HepG2 (cell line): Measurements from ENCODE around the gene MARF1. TPM values are rescaled to one million over a fixed set of nuclear protein-coding genes. Genes with fewer than 3 reads are reported as not detected.

Experiments used
- ATAC-seq: fragments of 200-7000 bp; cut with Tn5 transposase; 3 replicates; pipeline ENCODE4 v1.9.1; 2020; ENCODE audit warnings: mild to moderate bottlenecking, moderate library complexity
- BruUV-seq: library from RNA; stranded (reverse); fragments of 400-500 nt; replicated peaks from 2 replicates; lab custom pipeline; 2021; lab: Mats Ljungman, UMichigan
- CTCF ChIA-PET: fragments of 300-600 bp; formaldehyde crosslinking; extraction: SDS; loops from one replicate; lab custom pipeline; 2021; ENCODE audit warnings: low total read pairs, inconsistent platforms, low intra/inter-chr PET ratio; lab: Yijun Ruan, JAX
- POLR2A ChIA-PET: fragments of 350-600 bp; sonication (Branson Sonifier 250); formaldehyde crosslinking; loops from one replicate; lab custom pipeline; 2020; ENCODE audit warnings: antibody characterized with exemption, inconsistent platforms; lab: Yijun Ruan, JAX
- DNase-seq: peaks from one replicate; pipeline ENCODE4 v3.0.0-alpha.2; 2015; ENCODE audit warnings: low spot score
- FAIRE-seq: peaks from 3 replicates; lab custom pipeline; 2011; peaks lifted over from hg19 to GRCh38; lab: Jason Lieb, UNC
- H2AFZ ChIP-seq: one replicate; pipeline ENCODE4 v1.6.1; 2011; ENCODE audit warnings: low read length, inconsistent platforms
- H3K27ac ChIP-seq: fragments of 300-600 bp; 3 replicates; pipeline ENCODE4 v1.8.0; 2011; ENCODE audit warnings: mixed run types, mild to moderate bottlenecking, mixed read lengths, low read length, inconsistent platforms; ENCODE audit not compliant: insufficient read depth; ENCODE audit errors: extremely low read length
- H3K27me3 ChIP-seq, 2 experiments: fragments of 200-600 bp in 1 of 2; 2 replicates in 1 of 2; 3 replicates in 1 of 2; pipeline versions ENCODE4 v1.6.0 to v1.8.0; 2011; ENCODE audit warnings: low read length in 2 of 2, mild to moderate bottlenecking in 2 of 2, moderate library complexity in 2 of 2, inconsistent platforms in 1 of 2; ENCODE audit not compliant: insufficient read depth in 2 of 2, control insufficient read depth in 1 of 2
- H3K36me3 ChIP-seq, 2 experiments: fragments of 200-600 bp in 1 of 2; replicated peaks in 1 of 2; 2 replicates in 1 of 2; 3 replicates in 1 of 2; pipeline versions ENCODE4 v1.5.1 to v1.8.0; 2011; ENCODE audit warnings: low read length in 2 of 2, inconsistent platforms in 1 of 2; ENCODE audit not compliant: insufficient read depth in 2 of 2, control insufficient read depth in 1 of 2
- H3K4me1 ChIP-seq: 2 replicates; pipeline ENCODE4 v1.5.1; 2012; ENCODE audit warnings: low read length, inconsistent platforms; ENCODE audit not compliant: insufficient read depth
- H3K4me2 ChIP-seq: 2 replicates; pipeline ENCODE4 v1.6.0; 2011; ENCODE audit warnings: low read depth, low read length, inconsistent platforms
- H3K4me3 ChIP-seq, 3 experiments: fragments of 200-600 bp in 1 of 3; sonication (generic), shearing (Covaris generic) in 1 of 3; replicated peaks in 1 of 3; 2 replicates each; pipeline ENCODE4 v1.5.1; 2011 to 2016; ENCODE audit warnings: low read length in 3 of 3, inconsistent platforms in 2 of 3, low read depth in 2 of 3, mild to moderate bottlenecking in 2 of 3, control low read depth in 1 of 3, mixed read lengths in 1 of 3; ENCODE audit not compliant: insufficient read depth in 1 of 3
- H3K79me2 ChIP-seq: one replicate; pipeline ENCODE4 v1.6.1; 2011; ENCODE audit warnings: low read length, inconsistent platforms; ENCODE audit not compliant: insufficient read depth
- H3K9ac ChIP-seq: 2 replicates; pipeline ENCODE4 v1.6.0; 2011; ENCODE audit warnings: mild to moderate bottlenecking, low read depth, low read length, inconsistent platforms; ENCODE audit not compliant: insufficient read depth
- H3K9me3 ChIP-seq: 2 replicates; pipeline ENCODE4 v1.5.1; 2012; ENCODE audit warnings: mild to moderate bottlenecking, low read length
- H4K20me1 ChIP-seq: 2 replicates; pipeline ENCODE4 v1.6.0; 2011; ENCODE audit warnings: inconsistent platforms, mild to moderate bottlenecking, low read length, moderate library complexity; ENCODE audit not compliant: insufficient read depth
- ARNT ChIP-seq: fragments of 450-650 bp; IDR thresholded peaks from 2 replicates; pipeline ENCODE4 v1.6.1; 2017
- CREB3 ChIP-seq: sonication (generic); formaldehyde crosslinking; IDR thresholded peaks from 2 replicates; pipeline ENCODE4 v1.5.0; 2020; ENCODE audit warnings: missing genetic modification reagents
- KLF13 ChIP-seq: sonication (generic); formaldehyde crosslinking; IDR thresholded peaks from 2 replicates; pipeline ENCODE4 v1.4.0; 2020; ENCODE audit warnings: mild to moderate bottlenecking, missing genetic modification reagents
- KMT2A ChIP-seq: sonication (generic); formaldehyde crosslinking; IDR thresholded peaks from 2 replicates; pipeline ENCODE4 v1.4.0; 2020; ENCODE audit warnings: missing genetic modification reagents
- MED1 ChIP-seq: sonication (generic); formaldehyde crosslinking; IDR thresholded peaks from 2 replicates; pipeline ENCODE4 v1.4.0; 2020; ENCODE audit warnings: missing genetic modification reagents
- NFYB ChIP-seq: sonication (generic); formaldehyde crosslinking; IDR thresholded peaks from 2 replicates; pipeline ENCODE4 v1.4.0; 2020; ENCODE audit warnings: missing genetic modification reagents
- NR2F2 ChIP-seq: IDR thresholded peaks from 2 replicates; pipeline ENCODE4 v1.6.1; 2012; ENCODE audit warnings: low read depth, inconsistent platforms, borderline replicate concordance
- PHB2 ChIP-seq: fragments of 450-650 bp; IDR thresholded peaks from 2 replicates; pipeline ENCODE4 v1.6.1; 2018; ENCODE audit not compliant: partially characterized antibody
- PRDM10 ChIP-seq: sonication (generic); formaldehyde crosslinking; IDR thresholded peaks from 2 replicates; pipeline ENCODE4 v1.4.0; 2020; ENCODE audit warnings: low read depth, missing genetic modification reagents
- REL ChIP-seq: sonication (generic); formaldehyde crosslinking; conservative IDR thresholded peaks from 2 replicates; pipeline ENCODE4 v1.8.0; 2022; ENCODE audit warnings: mild to moderate bottlenecking, missing genetic modification reagents, moderate library complexity
- ZBTB20 ChIP-seq: sonication (generic); formaldehyde crosslinking; IDR thresholded peaks from 2 replicates; pipeline ENCODE4 v1.8.1; 2023; ENCODE audit warnings: missing genetic modification reagents, low read depth, mild to moderate bottlenecking, borderline replicate concordance
- ZHX1 ChIP-seq: sonication (generic); formaldehyde crosslinking; IDR thresholded peaks from 2 replicates; pipeline ENCODE4 v1.8.1; 2022; ENCODE audit warnings: low read depth, mild to moderate bottlenecking, missing genetic modification reagents
- ZNF713 ChIP-seq: sonication (generic); formaldehyde crosslinking; IDR thresholded peaks from 2 replicates; pipeline ENCODE4 v1.4.0; 2020; ENCODE audit warnings: mild to moderate bottlenecking, missing genetic modification reagents
- ZNF839 ChIP-seq: sonication (generic); formaldehyde crosslinking; IDR thresholded peaks from 2 replicates; pipeline ENCODE4 v1.4.0; 2020; ENCODE audit warnings: missing genetic modification reagents, mild to moderate bottlenecking, borderline replicate concordance
- ZNF878 ChIP-seq: sonication (generic); formaldehyde crosslinking; IDR thresholded peaks from 2 replicates; pipeline ENCODE4 v1.8.1; 2023; ENCODE audit warnings: mild to moderate bottlenecking, missing genetic modification reagents, moderate library complexity
- WGBS: methylation state at CpG from one replicate; pipeline ENCODE4 v1.1.6; 2017; ENCODE audit warnings: low lambda C conversion rate; 5-methylcytosine and 5-hydroxymethylcytosine counted together
- in situ Hi-C: cut with HindIII; loops from 2 replicates; pipeline ENCODE4 v1.10.0; 2017; ENCODE audit warnings: low pct_unique_long_range_greater_than_20kb; ENCODE audit not compliant: extremely low pct_ligation_motif_present
- intact Hi-C: fragments of 100-400 bp; cut with micrococcal nuclease; formaldehyde crosslinking; loops from one replicate; pipeline ENCODE4 v1.10.0; 2022; ENCODE audit not compliant: unreplicated experiment
- polyA plus RNA-seq, 8 experiments: library from polyadenylated mRNA; depleted of rRNA in 3 of 8; stranded (reverse) in 7 of 8; unstranded in 1 of 8; fragments of >200 nt; fragmentation: Illumina TruSeq in 4 of 8; extraction: Trizol in 4 of 8; gene quantifications; 2 replicates each; pipeline versions ENCODE4 v1.2.1 to v1.2.3, GENCODE V29; 2011 to 2016; ENCODE audit warnings: low read depth in 4 of 8, missing spikeins in 1 of 8, mixed read lengths in 1 of 8; ENCODE audit not compliant: insufficient read depth in 1 of 8
- total RNA-seq, 5 experiments: library from RNA; depleted of rRNA; stranded (reverse); fragments of >200 nt; fragmentation: Illumina TruSeq; extraction: Trizol; gene quantifications; 2 replicates each; pipeline ENCODE4 v1.2.3, GENCODE V29; 2016; ENCODE audit warnings: low read depth in 1 of 5

Gene MARF1
- total and polyA plus RNA-seq, 2 of the 13 experiments (the other 11 are each of a cell fraction or from before 2014, with no cell fraction given): 8.7 to 20.7 TPM

GRCh38 chr16:15650698-15651171 lies 7.8 kb upstream of the MARF1 start:
- in situ Hi-C loops: no loop called here
- H2AFZ ChIP-seq: no peak overlapping the region
- no peaks in the 10 kb centered on the region for H3K9me3 ChIP-seq
- FAIRE-seq: no peak
- peak; percentile 24 for ATAC-seq
- no peak for DNase-seq
- ChIA-PET CTCF (no interaction called here), POLR2A (interaction anchor here (1.2 kb wide), 1 partner anchor 21 kb away, joined by 4 read pairs; no protein-coding TSS in a partner anchor)
- peaks cover 0 to 6% of the 10 kb centered on the region in 2 experiments; a peak in 1 of 5 replicates for H3K27me3 ChIP-seq
- intact Hi-C loops: loop anchor here (2.0 kb wide), 2 partner anchors 22 to 54 kb away; no protein-coding TSS in a partner anchor
- BruUV-seq: no TSS peak
- peak overlapping the region; percentile 97 for H3K4me2 ChIP-seq
- peak overlapping the region; percentile 88 to 100 (median 93) for H3K4me3 ChIP-seq
- H3K9ac ChIP-seq: peak overlapping the region; percentile 95
- H3K27ac ChIP-seq: peak overlapping the region; percentile 74
- peaks cover 10% of the 10 kb centered on the region; the same call in 1 of the 2 replicates for H4K20me1 ChIP-seq
- peaks cover 1 to 3% of the 10 kb centered on the region in 2 experiments; a peak in 2 of 5 replicates for H3K36me3 ChIP-seq
- peaks cover 67% of the 10 kb centered on the region for H3K4me1 ChIP-seq
- peaks cover 52% of the 10 kb centered on the region for H3K79me2 ChIP-seq
- under 1% methylated on average over 18 of the region's 18 CpGs for WGBS
- TF ChIP-seq KMT2A (CRISPR knock-in tag): peak; percentile 53; the same call in 1 of the 2 replicates
- TF ChIP-seq ZNF713 (CRISPR knock-in tag): 0 out of 2 replicates have a peak, but pooled peaks have one; percentile 90
- TF ChIP-seq KLF13 (CRISPR knock-in tag): 0 out of 2 replicates have a peak, but pooled peaks have one; percentile 93
- no peak for TF ChIP-seq NR2F2
- TF ChIP-seq REL (CRISPR knock-in tag): no peak
- TF ChIP-seq ZHX1 (CRISPR knock-in tag): no peak
- TF ChIP-seq CREB3 (CRISPR knock-in tag): no peak
- no peak for TF ChIP-seq NFYB
- 0 out of 2 replicates have a peak, but pooled peaks have one; percentile 0 for TF ChIP-seq MED1 (CRISPR knock-in tag)
- no peak for TF ChIP-seq ZBTB20 (CRISPR knock-in tag)
- peak; percentile 9; the same call in 1 of the 2 replicates for TF ChIP-seq PRDM10 (CRISPR knock-in tag)
- TF ChIP-seq ARNT: no peak
- TF ChIP-seq PHB2: no peak
- TF ChIP-seq ZNF839 (CRISPR knock-in tag): peak; percentile 79; the same call in 1 of the 2 replicates
- peak; percentile 54; the same call in 1 of the 2 replicates for TF ChIP-seq ZNF878 (CRISPR knock-in tag)
